ENCODE results near the gene CDK14.

DNA sequence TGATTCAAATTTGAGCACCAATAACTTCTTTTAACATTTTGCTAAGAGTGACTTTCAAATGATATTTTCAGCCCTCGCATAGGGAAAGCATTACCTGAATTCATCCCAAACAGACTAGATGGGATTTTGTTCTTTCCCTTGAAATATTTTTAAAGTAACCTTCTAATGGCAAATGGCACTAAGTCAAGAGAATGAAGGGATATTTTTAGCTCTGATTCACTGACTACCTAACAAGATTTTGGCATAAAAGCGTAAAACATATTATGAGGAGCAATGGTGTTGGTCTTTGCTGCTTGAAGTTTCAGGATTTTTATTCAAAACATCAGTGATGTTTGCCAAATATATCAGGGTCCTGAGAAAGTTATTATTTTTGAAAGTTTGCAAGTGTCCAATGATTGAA, 290.3 kb downstream of the CDK14 start:
- TF ChIP-seq, protein P1, sequence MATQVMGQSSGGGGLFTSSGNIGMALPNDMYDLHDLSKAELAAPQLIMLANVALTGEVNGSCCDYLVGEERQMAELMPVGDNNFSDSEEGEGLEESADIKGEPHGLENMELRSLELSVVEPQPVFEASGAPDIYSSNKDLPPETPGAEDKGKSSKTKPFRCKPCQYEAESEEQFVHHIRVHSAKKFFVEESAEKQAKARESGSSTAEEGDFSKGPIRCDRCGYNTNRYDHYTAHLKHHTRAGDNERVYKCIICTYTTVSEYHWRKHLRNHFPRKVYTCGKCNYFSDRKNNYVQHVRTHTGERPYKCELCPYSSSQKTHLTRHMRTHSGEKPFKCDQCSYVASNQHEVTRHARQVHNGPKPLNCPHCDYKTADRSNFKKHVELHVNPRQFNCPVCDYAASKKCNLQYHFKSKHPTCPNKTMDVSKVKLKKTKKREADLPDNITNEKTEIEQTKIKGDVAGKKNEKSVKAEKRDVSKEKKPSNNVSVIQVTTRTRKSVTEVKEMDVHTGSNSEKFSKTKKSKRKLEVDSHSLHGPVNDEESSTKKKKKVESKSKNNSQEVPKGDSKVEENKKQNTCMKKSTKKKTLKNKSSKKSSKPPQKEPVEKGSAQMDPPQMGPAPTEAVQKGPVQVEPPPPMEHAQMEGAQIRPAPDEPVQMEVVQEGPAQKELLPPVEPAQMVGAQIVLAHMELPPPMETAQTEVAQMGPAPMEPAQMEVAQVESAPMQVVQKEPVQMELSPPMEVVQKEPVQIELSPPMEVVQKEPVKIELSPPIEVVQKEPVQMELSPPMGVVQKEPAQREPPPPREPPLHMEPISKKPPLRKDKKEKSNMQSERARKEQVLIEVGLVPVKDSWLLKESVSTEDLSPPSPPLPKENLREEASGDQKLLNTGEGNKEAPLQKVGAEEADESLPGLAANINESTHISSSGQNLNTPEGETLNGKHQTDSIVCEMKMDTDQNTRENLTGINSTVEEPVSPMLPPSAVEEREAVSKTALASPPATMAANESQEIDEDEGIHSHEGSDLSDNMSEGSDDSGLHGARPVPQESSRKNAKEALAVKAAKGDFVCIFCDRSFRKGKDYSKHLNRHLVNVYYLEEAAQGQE (IDR thresholded peaks at IDR 0.05; ENCODE audit: low read depth), result no peak
- TF ChIP-seq EGR1 (IDR thresholded peaks at IDR 0.05) (no peak), CREB1 (IDR thresholded peaks at IDR 0.05; ENCODE audit: low read depth) (no peak), EP300 (IDR thresholded peaks at IDR 0.05; ENCODE audit: borderline replicate concordance) (no peak), FOXM1 (IDR thresholded peaks at IDR 0.05; ENCODE audit: borderline replicate concordance, low read depth) (no peak)
- TF ChIP-seq, protein P2, sequence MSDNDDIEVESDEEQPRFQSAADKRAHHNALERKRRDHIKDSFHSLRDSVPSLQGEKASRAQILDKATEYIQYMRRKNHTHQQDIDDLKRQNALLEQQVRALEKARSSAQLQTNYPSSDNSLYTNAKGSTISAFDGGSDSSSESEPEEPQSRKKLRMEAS (IDR thresholded peaks at IDR 0.05), result no peak
